IPS DF 6.9 (cell line): ENCODE measurements around the gene C2orf74.
"Not testable (repeated sequence)": the region's sequence is repeated elsewhere in the genome, so short reads cannot be mapped to it uniquely, and the experiment has no call there.

Source experiments
- DNase-seq: peaks from one replicate; pipeline ENCODE4 v3.0.0-alpha.2; 2013; ENCODE audit warnings: low read depth, low spot score
- H3K27ac ChIP-seq: one replicate; pipeline ENCODE4 v1.5.1; 2013; ENCODE audit warnings: low read length, control low read depth
- H3K27me3 ChIP-seq: 2 replicates; pipeline ENCODE4 v1.6.1; 2013; ENCODE audit warnings: mild to moderate bottlenecking, low read length; ENCODE audit not compliant: control insufficient read depth, insufficient read depth
- H3K36me3 ChIP-seq: 2 replicates; pipeline ENCODE4 v1.6.1; 2013; ENCODE audit warnings: low read length; ENCODE audit not compliant: control insufficient read depth, insufficient read depth
- H3K4me1 ChIP-seq: 2 replicates; pipeline ENCODE4 v1.6.1; 2013; ENCODE audit warnings: low read length; ENCODE audit not compliant: control insufficient read depth, insufficient read depth
- H3K4me3 ChIP-seq: 2 replicates; pipeline ENCODE4 v1.5.1; 2013; ENCODE audit warnings: mild to moderate bottlenecking, low read length
- H3K9me3 ChIP-seq: 2 replicates; pipeline ENCODE4 v1.6.1; 2013; ENCODE audit warnings: low read length, inconsistent platforms; ENCODE audit not compliant: control insufficient read depth, insufficient read depth
- WGBS: extraction: QIAGEN DNeasy Blood & Tissue Kit; methylation state at CpG from one replicate; pipeline ENCODE4 v1.1.7; 2013; ENCODE audit warnings: mixed read lengths, missing lambda C conversion rate; ENCODE audit not compliant: insufficient read length, insufficient coverage; 5-methylcytosine and 5-hydroxymethylcytosine counted together

C2orf74 gene

GRCh38 chr2:61180686-61181085 is 18.7 kb downstream of the C2orf74 start:
- no peak overlapping the region for H3K4me3 ChIP-seq
- DNase-seq: no peak
- no CpG with 5 or more reads among the region's 6 CpGs for WGBS
- no peaks in the 10 kb centered on the region for H3K27me3 ChIP-seq
- peaks cover 3% of the 10 kb centered on the region; the same call in 1 of the 2 replicates for H3K4me1 ChIP-seq
- H3K36me3 ChIP-seq: peaks cover 20% of the 10 kb centered on the region; the same call in 1 of the 2 replicates
- H3K27ac ChIP-seq: no peak overlapping the region
- H3K9me3 ChIP-seq: no peaks in the 10 kb centered on the region

GRCh38 chr2:61181382-61182058 is 19.5 kb downstream of the C2orf74 start:
- H3K4me1 ChIP-seq: 0 out of 2 replicates have a peak, but pooled peaks cover 3% of the 10 kb centered on the region
- H3K4me3 ChIP-seq: no peak overlapping the region
- no peak overlapping the region for H3K27ac ChIP-seq
- peaks cover 20% of the 10 kb centered on the region; the same call in 1 of the 2 replicates for H3K36me3 ChIP-seq
- DNase-seq: no peak
- WGBS: no CpG with 5 or more reads among the region's 10 CpGs
- H3K9me3 ChIP-seq: no peaks in the 10 kb centered on the region
- no peaks in the 10 kb centered on the region for H3K27me3 ChIP-seq

GRCh38 chr2:61182059-61182383 is 20.0 kb downstream of the C2orf74 start:
- 0 out of 2 replicates have a peak, but pooled peaks cover 3% of the 10 kb centered on the region for H3K4me1 ChIP-seq
- DNase-seq: no peak
- no peak overlapping the region for H3K27ac ChIP-seq
- H3K36me3 ChIP-seq: peaks cover 23% of the 10 kb centered on the region; the same call in 1 of the 2 replicates
- H3K4me3 ChIP-seq: no peak overlapping the region
- no peaks in the 10 kb centered on the region for H3K9me3 ChIP-seq
- WGBS: no CpG with 5 or more reads among the region's 6 CpGs
- H3K27me3 ChIP-seq: no peaks in the 10 kb centered on the region

GRCh38 chr2:61183795-61184194 is 21.8 kb downstream of the C2orf74 start:
- H3K36me3 ChIP-seq: peaks cover 31% of the 10 kb centered on the region; the same call in 1 of the 2 replicates

GRCh38 chr2:61184263-61184662 is 22.3 kb downstream of the C2orf74 start:
- no peak overlapping the region for H3K4me3 ChIP-seq
- no CpG with 5 or more reads among the region's 3 CpGs for WGBS
- no peak for DNase-seq
- H3K9me3 ChIP-seq: no peaks in the 10 kb centered on the region
- peaks cover 32% of the 10 kb centered on the region; the same call in 1 of the 2 replicates for H3K36me3 ChIP-seq
- no peaks in the 10 kb centered on the region; the same call in 1 of the 2 replicates for H3K27me3 ChIP-seq
- no peak overlapping the region for H3K27ac ChIP-seq
- 0 out of 2 replicates have a peak, but pooled peaks cover 1% of the 10 kb centered on the region for H3K4me1 ChIP-seq

More at GRCh38 chr2:61183795-61184194, 21.8 kb downstream of the C2orf74 start:
- DNase-seq: no peak
- WGBS: no CpG with 5 or more reads among the region's 3 CpGs
- H3K4me3 ChIP-seq: no peak overlapping the region
- H3K9me3 ChIP-seq: no peaks in the 10 kb centered on the region
- H3K4me1 ChIP-seq: 0 out of 2 replicates have a peak, but pooled peaks cover 3% of the 10 kb centered on the region
- H3K27me3 ChIP-seq: no peaks in the 10 kb centered on the region; the same call in 1 of the 2 replicates
- no peak overlapping the region for H3K27ac ChIP-seq

- 0 out of 2 replicates have a peak, but pooled peaks cover 1% of the 10 kb centered on the region for H3K4me1 ChIP-seq
- H3K4me3 ChIP-seq: no peak overlapping the region
- H3K27ac ChIP-seq: no peak overlapping the region
- H3K27me3 ChIP-seq: no peaks in the 10 kb centered on the region; the same call in 1 of the 2 replicates
- H3K36me3 ChIP-seq: peaks cover 30% of the 10 kb centered on the region; the same call in 1 of the 2 replicates
- no peaks in the 10 kb centered on the region for H3K9me3 ChIP-seq
- no peak for DNase-seq
These were observed 23.3 kb downstream of the C2orf74 start for GRCh38 chr2:61185231-61185728.

- DNase-seq: no peak
- Histone ChIP-seq H3K27me3 (no peaks in the 10 kb centered on the region; the same call in 1 of the 2 replicates), H3K9me3 (no peaks in the 10 kb centered on the region), H3K36me3 (peaks cover 25% of the 10 kb centered on the region; the same call in 1 of the 2 replicates), H3K27ac (no peak overlapping the region), H3K4me1 (0 out of 2 replicates have a peak, but pooled peaks cover 1% of the 10 kb centered on the region), H3K4me3 (no peak overlapping the region)
- no CpG with 5 or more reads among the region's 4 CpGs for WGBS
These were observed 25.1 kb downstream of the C2orf74 start for GRCh38 chr2:61187085-61187484.

- Histone ChIP-seq H3K4me3 (no peak overlapping the region), H3K36me3 (peaks cover 2% of the 10 kb centered on the region; the same call in 1 of the 2 replicates), H3K4me1 (no peaks in the 10 kb centered on the region), H3K9me3 (no peaks in the 10 kb centered on the region), H3K27me3 (no peaks in the 10 kb centered on the region), H3K27ac (no peak overlapping the region)
- no CpG with 5 or more reads among the region's 4 CpGs for WGBS
- no peak for DNase-seq
These were observed 31.9 kb downstream of the C2orf74 start for GRCh38 chr2:61193670-61194561.

- H3K27ac ChIP-seq, H3K4me1 ChIP-seq, H3K4me3 ChIP-seq, H3K27me3 ChIP-seq, H3K36me3 ChIP-seq, H3K9me3 ChIP-seq, DNase-seq: not testable (repeated sequence)
- no CpG with 5 or more reads among the region's 15 CpGs for WGBS
These were observed 32.7 kb downstream of the C2orf74 start for GRCh38 chr2:61194646-61195045.

- no peak for DNase-seq
- H3K27ac ChIP-seq: no peak overlapping the region
- no peaks in the 10 kb centered on the region for H3K9me3 ChIP-seq
- H3K4me1 ChIP-seq: no peaks in the 10 kb centered on the region
- no peaks in the 10 kb centered on the region; the same call in 1 of the 2 replicates for H3K36me3 ChIP-seq
- WGBS: no CpG with 5 or more reads among the region's 7 CpGs
- H3K4me3 ChIP-seq: no peak overlapping the region; the same call in 1 of the 2 replicates
- H3K27me3 ChIP-seq: no peaks in the 10 kb centered on the region
These were observed 34.7 kb downstream of the C2orf74 start for GRCh38 chr2:61196671-61197070.
